Bone marrow (tissue), 2 donors: ENCODE data around the gene CSN3.

Experiments used
- DNase-seq, 2 donors: peaks; one replicate each; lab custom pipeline; 2025; lab: John Stamatoyannopoulos, UW

Gene CSN3

GRCh38 chr4:70297576-70297975 is 55.2 kb downstream of the CSN3 start:
- DNase-seq, result no peak

- no peak for DNase-seq
Observed at GRCh38 chr4:70298051-70298450, 55.7 kb downstream of the CSN3 start.

- DNase-seq, result no peak
Observed at GRCh38 chr4:70299643-70300042, 57.2 kb downstream of the CSN3 start.

GRCh38 chr4:70300215-70300614 is 57.8 kb downstream of the CSN3 start:
- DNase-seq, result no peak
